HG03558 (cell line): ENCODE results near the gene PTGES.
"Not testable (repeated sequence)": the region's sequence is repeated elsewhere in the genome, so short reads cannot be mapped to it uniquely, and the experiment has no call there.

Experiments used
- ATAC-seq: cut with Tn5 transposase; IDR thresholded peaks from one replicate; pipeline ENCODE4 v1.9.1; 2021; ENCODE audit warnings: moderate number of reproducible peaks; ENCODE audit not compliant: unreplicated experiment; ENCODE audit errors: extremely low read depth

PTGES gene, protein sequence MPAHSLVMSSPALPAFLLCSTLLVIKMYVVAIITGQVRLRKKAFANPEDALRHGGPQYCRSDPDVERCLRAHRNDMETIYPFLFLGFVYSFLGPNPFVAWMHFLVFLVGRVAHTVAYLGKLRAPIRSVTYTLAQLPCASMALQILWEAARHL

DNA sequence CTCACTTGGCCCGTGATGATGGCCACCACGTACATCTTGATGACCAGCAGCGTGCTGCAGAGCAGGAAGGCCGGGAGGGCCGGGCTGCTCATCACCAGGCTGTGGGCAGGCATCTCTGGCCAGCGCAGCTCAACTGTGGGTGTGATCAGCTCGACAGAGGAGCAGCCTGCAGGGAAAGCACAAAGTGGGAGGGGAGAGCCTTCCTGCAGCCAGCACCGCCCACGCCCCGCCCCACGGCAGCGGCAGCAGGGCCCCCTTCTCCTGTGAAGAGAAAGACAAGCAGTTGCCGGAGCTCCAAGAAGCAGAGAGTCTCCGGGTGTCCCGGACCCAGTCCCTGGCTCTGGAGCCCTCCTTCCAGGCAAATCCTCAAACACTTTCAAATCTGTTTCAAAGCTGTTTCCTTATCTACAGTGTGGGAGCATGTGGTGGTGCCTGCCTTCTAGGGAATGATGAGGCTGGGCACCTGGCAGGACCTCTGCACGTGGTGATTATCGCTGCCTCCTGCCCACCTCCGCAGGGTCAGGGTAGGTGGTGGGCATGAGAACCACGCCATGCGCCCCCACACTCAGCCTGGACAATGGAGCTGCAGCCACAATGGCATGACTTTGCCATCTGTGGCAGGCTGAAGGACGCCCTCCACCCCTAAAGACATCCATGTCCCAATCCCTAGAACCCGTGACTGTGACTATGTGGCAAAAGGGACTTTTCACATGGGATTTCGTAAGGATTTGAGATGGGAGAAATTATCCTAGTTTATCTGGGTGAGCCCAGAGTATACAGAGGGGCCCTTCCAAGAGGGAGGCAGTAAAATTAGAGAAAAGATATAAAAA lies at the start of gene PTGES:
Gene PTGES, minus strand, starts transcription at position 143 of the 830 bp plus-strand sequence. Its CDS starts 30 bp downstream, at position 113.
- ATAC-seq = no peak

- ATAC-seq = no peak
These were observed 48.7 kb upstream of the PTGES start for GRCh38 chr9:129801504-129801903.

DNA sequence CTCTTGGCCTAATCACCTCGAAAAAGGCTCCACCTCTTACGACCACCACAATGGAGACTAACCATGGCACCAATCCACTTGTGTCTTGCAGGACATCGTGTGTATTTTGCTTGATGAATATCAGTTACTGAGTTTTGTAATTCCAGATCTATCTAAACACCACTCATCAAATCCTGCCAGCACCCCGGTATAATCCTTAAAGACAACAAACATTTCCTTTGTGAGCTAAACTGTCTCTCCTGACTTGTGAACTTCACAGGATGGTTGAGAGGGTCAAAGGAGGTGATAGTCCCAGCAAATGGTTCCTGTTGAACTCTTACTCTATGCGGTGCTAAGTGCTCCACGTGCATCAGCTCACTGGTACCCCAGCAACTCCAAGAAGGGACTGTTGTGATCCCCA lies 46.1 kb upstream of the PTGES start:
- no peak for ATAC-seq

GRCh38 chr9:129796029-129796428 lies 43.2 kb upstream of the PTGES start:
- not testable (repeated sequence) for ATAC-seq

GRCh38 chr9:129794549-129794948 lies 41.7 kb upstream of the PTGES start:
- no peak for ATAC-seq

GRCh38 chr9:129786481-129786880 lies 33.6 kb upstream of the PTGES start:
- no peak for ATAC-seq

- ATAC-seq = no peak
These were observed 33.0 kb upstream of the PTGES start for GRCh38 chr9:129785866-129786265.

DNA sequence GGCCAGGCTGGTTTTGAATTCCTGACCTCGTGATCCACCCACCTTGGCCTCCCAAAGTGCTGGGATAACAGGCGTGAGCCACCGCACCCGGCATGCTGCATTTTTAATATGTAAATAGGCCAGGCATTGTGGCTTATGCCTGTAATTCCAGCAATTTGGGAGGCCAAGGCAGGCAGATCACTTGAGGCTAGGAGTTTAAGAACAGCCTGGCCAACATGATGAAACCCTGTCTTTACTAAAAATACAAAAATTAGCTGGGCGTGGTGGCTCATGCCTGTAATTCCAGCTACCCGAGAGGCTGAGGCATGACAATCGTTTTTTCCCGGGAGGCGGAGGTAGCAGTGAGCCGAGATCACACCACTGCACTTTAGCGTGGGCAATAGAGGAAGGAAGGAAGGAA lies 32.1 kb upstream of the PTGES start:
- not testable (repeated sequence) for ATAC-seq

GRCh38 chr9:129783516-129784361 lies 30.9 kb upstream of the PTGES start:
- no peak for ATAC-seq

- ATAC-seq = no peak
These were observed 29.1 kb upstream of the PTGES start for GRCh38 chr9:129781981-129782380.

- no peak for ATAC-seq
These were observed 28.3 kb upstream of the PTGES start for GRCh38 chr9:129781131-129781530.

- no peak for ATAC-seq
These were observed 26.8 kb upstream of the PTGES start for GRCh38 chr9:129779560-129780190.

DNA sequence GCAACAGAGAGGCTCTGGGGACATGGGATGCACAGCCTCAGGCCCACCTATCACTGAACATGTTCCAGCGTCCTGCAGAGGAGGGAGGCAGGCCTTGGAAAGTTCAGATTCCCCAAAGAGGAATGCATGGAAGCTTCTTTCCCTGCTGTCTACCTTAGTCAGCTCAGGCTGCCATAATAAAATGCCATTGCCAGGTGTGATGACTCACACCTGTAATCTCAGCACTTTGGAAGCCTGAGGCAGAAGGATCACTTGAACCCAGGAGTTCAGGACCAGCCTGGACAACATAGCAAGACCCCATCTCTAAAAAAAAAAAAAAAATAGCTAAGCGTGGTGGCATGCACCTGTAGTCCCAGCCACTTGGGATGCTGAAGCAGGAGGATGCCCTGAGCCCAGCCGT lies 25.6 kb upstream of the PTGES start:
- no peak for ATAC-seq

DNA sequence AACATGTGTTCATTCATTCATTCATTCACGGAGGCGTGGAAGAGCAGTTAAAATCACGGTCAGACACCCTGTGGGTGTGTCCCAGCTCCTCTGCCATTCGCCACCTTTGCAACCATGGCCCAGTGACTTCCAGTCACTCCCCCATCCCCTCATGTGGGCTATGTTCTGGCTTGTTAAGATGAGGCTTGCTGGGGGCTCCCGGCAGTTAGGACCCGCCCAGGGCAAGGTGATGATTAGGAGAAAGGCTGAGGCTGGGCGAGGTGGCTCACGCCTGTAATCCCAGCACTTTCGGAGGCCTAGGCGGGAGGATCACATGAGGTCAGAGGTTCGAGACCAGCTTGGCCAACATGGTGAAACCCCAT lies 24.9 kb upstream of the PTGES start:
- no peak for ATAC-seq

GRCh38 chr9:129776938-129777768 lies 24.3 kb upstream of the PTGES start:
- ATAC-seq = no peak

DNA sequence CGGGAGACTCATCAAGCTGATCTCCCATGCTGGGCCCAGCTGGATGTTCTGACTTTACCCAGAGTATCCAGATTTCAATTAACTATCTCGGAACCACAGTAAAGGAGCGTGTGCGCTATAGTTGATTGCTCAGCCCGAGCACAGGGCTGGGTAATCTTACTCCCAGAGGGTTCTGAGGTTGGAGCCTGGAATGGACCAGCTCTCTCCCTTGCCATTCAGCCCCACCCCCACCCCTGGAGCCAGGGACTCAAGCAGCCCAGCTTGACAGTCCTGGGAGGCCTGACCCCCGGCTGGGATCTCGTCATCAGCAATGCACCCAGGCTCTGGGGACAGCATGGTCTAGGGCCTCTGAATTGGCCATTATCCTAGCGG lies 23.7 kb upstream of the PTGES start:
- ATAC-seq = no peak

DNA sequence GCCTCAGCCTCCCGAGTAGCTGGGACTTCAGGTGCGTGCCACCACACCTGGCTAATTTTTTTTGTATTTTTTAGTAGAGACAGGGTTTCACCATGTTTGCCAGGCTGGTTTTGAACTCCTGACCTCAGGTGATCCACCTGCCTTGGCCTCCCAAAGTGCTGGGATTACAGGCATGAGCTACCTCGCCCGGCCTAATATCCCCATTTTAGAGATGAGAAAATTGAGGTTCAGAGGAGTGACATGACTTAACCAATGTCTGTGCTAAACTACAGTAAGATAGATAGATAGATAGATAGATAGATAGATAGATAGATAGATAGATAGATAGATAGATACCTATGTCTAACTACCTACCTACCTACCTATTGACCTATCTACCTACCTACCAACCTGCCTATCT lies 23.3 kb upstream of the PTGES start:
- ATAC-seq = not testable (repeated sequence)

DNA sequence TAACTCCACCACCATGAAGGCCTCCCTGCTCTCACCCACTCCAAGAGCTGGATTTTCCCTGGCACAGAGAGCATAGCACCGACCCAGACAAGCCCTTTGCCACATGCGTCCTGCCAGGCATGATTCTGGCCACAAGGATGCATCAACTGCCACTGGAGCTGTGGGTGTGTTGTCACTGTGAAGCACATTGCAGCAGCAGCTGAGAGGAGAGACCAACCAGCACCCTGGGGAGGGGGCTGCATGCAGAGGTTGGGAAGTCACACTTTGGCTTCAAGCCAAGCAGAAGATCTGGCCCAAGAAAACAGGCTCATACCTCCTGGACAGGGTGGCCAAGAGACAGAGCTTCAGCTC lies 22.6 kb upstream of the PTGES start:
- no peak for ATAC-seq

- ATAC-seq = no peak
These were observed 22.1 kb upstream of the PTGES start for GRCh38 chr9:129774791-129775447.
